SK-N-MC (cell line): Measurements from ENCODE around the gene CIITA.

ENCODE experiments used
- EZH2 ChIP-seq: fragments of 200-600 bp; sonication (generic); IDR thresholded peaks from one replicate; pipeline ENCODE4 v1.6.1; 2017; ENCODE audit warnings: antibody characterized with exemption
- FOXP2 ChIP-seq: optimal IDR thresholded peaks from 2 replicates; pipeline ENCODE3; 2011; ENCODE audit warnings: mild to moderate bottlenecking, moderate library complexity; ENCODE audit not compliant: insufficient read depth; ENCODE audit errors: extremely low read length, control extremely low read depth
- POLR2AphosphoS5 ChIP-seq: IDR thresholded peaks from 2 replicates; pipeline ENCODE4 v1.6.1; 2012; ENCODE audit warnings: mild to moderate bottlenecking, low read depth, low read length, borderline replicate concordance

DNA sequence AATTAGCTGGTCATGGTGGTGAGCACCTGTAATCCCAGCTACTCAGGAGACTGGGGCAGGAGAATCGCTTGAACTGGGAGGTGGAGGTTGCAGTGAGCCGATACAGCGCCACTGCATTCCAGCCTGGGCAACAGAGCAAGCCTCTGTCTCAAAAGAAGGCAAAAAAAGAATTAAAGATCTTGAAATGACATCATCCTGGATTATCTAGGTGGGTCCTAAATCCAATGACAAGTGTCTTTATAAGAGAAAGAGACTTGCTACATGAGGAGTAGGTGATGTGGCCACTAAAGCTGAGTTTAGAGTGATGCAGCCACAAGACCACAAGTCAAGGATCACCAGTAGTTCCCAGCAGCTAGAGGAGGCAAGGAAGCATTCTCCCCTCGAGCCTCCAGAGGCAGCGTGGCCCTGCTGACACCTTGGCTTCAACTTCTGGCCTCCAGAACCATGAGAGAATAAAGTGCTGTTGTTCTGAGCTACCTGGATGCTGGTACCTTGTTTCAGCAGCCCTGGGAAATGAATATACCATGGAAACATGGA, 15.8 kb downstream of the CIITA start:
- TF ChIP-seq EZH2 (no peak), POLR2AphosphoS5 (no peak), FOXP2 (no peak)
